Hepatocyte (in vitro differentiated cells): Measurements from ENCODE around the gene SMIM10.

Experiments used
- EZH2phosphoT487 ChIP-seq: fragments of 200-600 bp; sonication (generic); IDR thresholded peaks from one replicate; pipeline ENCODE4 v1.6.1; 2018; ENCODE audit warnings: antibody characterized with exemption, mild to moderate bottlenecking, low read depth, moderate library complexity; ENCODE audit not compliant: unreplicated experiment, severe bottlenecking
- TF ChIP-seq, protein P1 (sequence below): fragments of 200-600 bp; sonication (generic); IDR thresholded peaks from 2 replicates; pipeline ENCODE4 v1.5.1; 2016; ENCODE audit warnings: antibody characterized with exemption, mild to moderate bottlenecking; ENCODE audit not compliant: poor library complexity

DNA sequence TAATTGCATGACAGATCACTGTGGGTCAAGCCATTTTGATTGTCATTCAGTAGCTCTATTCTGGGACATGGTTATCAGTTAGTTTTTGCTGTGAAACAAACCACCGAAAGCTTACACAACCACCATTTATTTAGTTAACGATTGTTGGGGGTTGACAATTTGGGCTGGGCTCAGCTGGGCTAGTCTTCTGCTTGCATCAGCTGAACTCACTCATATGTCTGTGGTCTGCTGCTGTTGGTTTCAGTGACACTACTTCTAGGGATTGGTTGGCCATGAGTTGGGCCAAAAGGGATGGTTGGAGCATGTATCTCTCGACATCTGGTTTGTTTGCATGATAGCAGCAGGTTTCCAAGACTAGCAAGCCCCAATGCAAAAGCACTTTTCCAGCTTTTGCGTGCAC is 5.3 kb upstream of the SMIM10 start:
- TF ChIP-seq, protein P1, sequence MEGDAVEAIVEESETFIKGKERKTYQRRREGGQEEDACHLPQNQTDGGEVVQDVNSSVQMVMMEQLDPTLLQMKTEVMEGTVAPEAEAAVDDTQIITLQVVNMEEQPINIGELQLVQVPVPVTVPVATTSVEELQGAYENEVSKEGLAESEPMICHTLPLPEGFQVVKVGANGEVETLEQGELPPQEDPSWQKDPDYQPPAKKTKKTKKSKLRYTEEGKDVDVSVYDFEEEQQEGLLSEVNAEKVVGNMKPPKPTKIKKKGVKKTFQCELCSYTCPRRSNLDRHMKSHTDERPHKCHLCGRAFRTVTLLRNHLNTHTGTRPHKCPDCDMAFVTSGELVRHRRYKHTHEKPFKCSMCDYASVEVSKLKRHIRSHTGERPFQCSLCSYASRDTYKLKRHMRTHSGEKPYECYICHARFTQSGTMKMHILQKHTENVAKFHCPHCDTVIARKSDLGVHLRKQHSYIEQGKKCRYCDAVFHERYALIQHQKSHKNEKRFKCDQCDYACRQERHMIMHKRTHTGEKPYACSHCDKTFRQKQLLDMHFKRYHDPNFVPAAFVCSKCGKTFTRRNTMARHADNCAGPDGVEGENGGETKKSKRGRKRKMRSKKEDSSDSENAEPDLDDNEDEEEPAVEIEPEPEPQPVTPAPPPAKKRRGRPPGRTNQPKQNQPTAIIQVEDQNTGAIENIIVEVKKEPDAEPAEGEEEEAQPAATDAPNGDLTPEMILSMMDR: no peak
- TF ChIP-seq EZH2phosphoT487: no peak
